Breast epithelium (tissue), 3 donors: ENCODE results near the gene GBF1.

Experiments
- CTCF ChIP-seq, 3 donors: fragments of 450-650 bp; IDR thresholded peaks; one replicate each; pipeline ENCODE4 v1.5.1; 2016 to 2017; ENCODE audit warnings: antibody characterized with exemption in 3 of 3, mild to moderate bottlenecking in 3 of 3, moderate library complexity in 3 of 3
- POLR2AphosphoS5 ChIP-seq, 3 donors: sonication (generic); formaldehyde crosslinking; IDR thresholded peaks; one replicate each; pipeline ENCODE4 v1.6.1; 2017; ENCODE audit warnings: antibody characterized with exemption in 3 of 3

GRCh38 chr10:102408728-102409603, 163.6 kb downstream of the GBF1 start:
- TF ChIP-seq CTCF (IDR thresholded peaks at IDR 0.05) (no peak), POLR2AphosphoS5 (IDR thresholded peaks at IDR 0.05) (no peak)
